ENCODE results near the gene HELQ.

Gene HELQ

GRCh38 chr4:83369831-83370639 is 85.6 kb downstream of the HELQ start:
- no peak for DNase-seq (ENCODE audit: low spot score)

- DNase-seq (ENCODE audit: low spot score) = no peak
Observed at GRCh38 chr4:83364312-83364711, 91.3 kb downstream of the HELQ start.

- DNase-seq (ENCODE audit: low spot score) = no peak
Observed at GRCh38 chr4:83362492-83363329, 92.9 kb downstream of the HELQ start.

GRCh38 chr4:83361416-83362103 is 94.1 kb downstream of the HELQ start:
- no peak for DNase-seq (ENCODE audit: low spot score)

- DNase-seq (ENCODE audit: low spot score) = no peak
Observed at GRCh38 chr4:83360018-83360417, 95.6 kb downstream of the HELQ start.

- DNase-seq (ENCODE audit: low spot score) = no peak
Observed at GRCh38 chr4:83358410-83358809, 97.2 kb downstream of the HELQ start.
